Breast epithelium (tissue), 3 donors: Measurements from ENCODE around the gene BATF.

Experiments used
- CTCF ChIP-seq, 3 donors: fragments of 450-650 bp; IDR thresholded peaks; one replicate each; pipeline ENCODE4 v1.5.1; 2016 to 2017; ENCODE audit warnings: antibody characterized with exemption in 3 of 3, mild to moderate bottlenecking in 3 of 3, moderate library complexity in 3 of 3
- POLR2A ChIP-seq: fragments of 450-650 bp; IDR thresholded peaks from one replicate; pipeline ENCODE4 v1.6.1; 2016; ENCODE audit warnings: antibody characterized with exemption, mild to moderate bottlenecking, moderate library complexity
- POLR2AphosphoS5 ChIP-seq, 3 donors: sonication (generic); formaldehyde crosslinking; IDR thresholded peaks; one replicate each; pipeline ENCODE4 v1.6.1; 2017; ENCODE audit warnings: antibody characterized with exemption in 3 of 3

GRCh38 chr14:75520852-75521251 is 1.4 kb upstream of the BATF start:
- TF ChIP-seq CTCF (IDR thresholded peaks at IDR 0.05) = no peak
- no peak for TF ChIP-seq POLR2A
- no peak for TF ChIP-seq POLR2AphosphoS5 (IDR thresholded peaks at IDR 0.05)
